Airway epithelial cell (primary cell): ENCODE results near the gene RAB6B. TPM values are rescaled to one million over a fixed set of nuclear protein-coding genes. Genes with fewer than 3 reads are reported as not detected.

ENCODE experiments used
- total RNA-seq: library from RNA; depleted of rRNA; stranded (reverse); fragments of >200 nt; gene quantifications from 2 replicates; pipeline ENCODE4 v1.2.3, GENCODE V29; 2015

RAB6B gene
- 0.05 and 0.35 TPM in 2 replicates for total RNA-seq

GRCh38 chr3:133895208-133896001 lies at the start of gene RAB6B:
Gene RAB6B (minus strand): TSS chr3:133895882. CDS start chr3:133895466, 416 bp downstream.

GRCh38 chr3:133805702-133806475 lies 89.8 kb downstream of the RAB6B start, which contains the start of gene SRPRB:
Gene SRPRB (plus strand): TSS chr3:133805815. CDS start chr3:133805849, 34 bp downstream.

Other genes starting within 250 kb of the RAB6B start
- gene TOPBP1, start 233.9 kb downstream of the RAB6B start, total RNA-seq = 16.7 and 22.4 TPM in 2 replicates
- 0.28 TPM in 1 of 2 replicates, not detected in the other for gene TF, start 149.5 kb downstream of the RAB6B start, total RNA-seq
- gene SRPRB, start 90.1 kb downstream of the RAB6B start, total RNA-seq = 27.7 and 40.0 TPM in 2 replicates
- gene SLCO2A1, start 134.0 kb upstream of the RAB6B start, total RNA-seq = 0.05 and 0.35 TPM in 2 replicates